Gastrocnemius medialis (tissue), 4 donors: Measurements from ENCODE around the gene ATG14. TPM values are rescaled to one million over a fixed set of nuclear protein-coding genes. Genes with fewer than 3 reads are reported as not detected.

ENCODE experiments used
- ATAC-seq, 2 donors: fragments of 150-250 bp; one replicate each; pipeline ENCODE4 v1.9.1; 2016
- DNase-seq, 2 donors: peaks; one replicate each; pipeline ENCODE4 v3.0.0-alpha.2; 2019
- H3K27ac ChIP-seq, 4 donors: fragments of 200-600 bp; sonication (generic); 1 replicate in 1 of 4; 2 replicates in 3 of 4; pipeline ENCODE4 v1.5.1; 2016 to 2018; ENCODE audit warnings: mild to moderate bottlenecking in 2 of 4, moderate library complexity in 1 of 4
- H3K27me3 ChIP-seq, 3 donors: fragments of 200-600 bp; sonication (generic) in 2 of 3; 1 replicate in 1 of 3; 2 replicates in 2 of 3; pipeline versions ENCODE4 v1.5.1 to v1.6.0; 2016 to 2019; ENCODE audit warnings: mild to moderate bottlenecking in 1 of 3, moderate library complexity in 1 of 3
- H3K36me3 ChIP-seq, 2 donors: fragments of 200-600 bp; sonication (generic) in 1 of 2; one replicate each; pipeline ENCODE4 v1.5.1; 2017 to 2018
- H3K4me1 ChIP-seq, 2 donors: fragments of 200-600 bp; sonication (generic) in 1 of 2; one replicate each; pipeline ENCODE4 v1.5.1; 2016 to 2017; ENCODE audit warnings: mild to moderate bottlenecking in 2 of 2
- H3K4me3 ChIP-seq, 4 donors: fragments of 200-600 bp; sonication (generic) in 3 of 4; 1 replicate in 1 of 4; 2 replicates in 3 of 4; pipeline ENCODE4 v1.5.1; 2016 to 2019; ENCODE audit warnings: mild to moderate bottlenecking in 2 of 4
- H3K9me3 ChIP-seq, 3 donors: fragments of 200-600 bp; sonication (generic) in 2 of 3; 1 replicate in 1 of 3; 2 replicates in 2 of 3; pipeline ENCODE4 v1.5.1; 2016 to 2019
- CTCF ChIP-seq, 5 experiments: fragments of 450-650 bp in 3 of 5; fragments of 200-600 bp in 2 of 5; sonication (generic) in 2 of 5; IDR thresholded peaks in 4 of 5; conservative IDR thresholded peaks in 1 of 5; 1 replicate in 4 of 5; 2 replicates in 1 of 5; pipeline ENCODE4 v1.5.1; 2016 to 2019; ENCODE audit warnings: antibody characterized with exemption in 5 of 5, mild to moderate bottlenecking in 3 of 5, moderate library complexity in 3 of 5
- POLR2A ChIP-seq, 2 donors: fragments of 450-650 bp; IDR thresholded peaks; one replicate each; pipeline ENCODE4 v1.6.1; 2017; ENCODE audit warnings: antibody characterized with exemption in 2 of 2, mild to moderate bottlenecking in 2 of 2, moderate library complexity in 2 of 2
- in situ Hi-C, 4 donors: fragments of 200-750 bp; cut with MboI; loops; one replicate each; pipeline versions ENCODE4 v1.15.0 to v1.8.0; 2017; ENCODE audit warnings: low sequenced_read_pairs in 4 of 4
- intact Hi-C: fragments of 100-400 bp; cut with DNase I; formaldehyde crosslinking; loops from one replicate; pipeline ENCODE4 v1.15.1; 2023; ENCODE audit warnings: low total_unique reads
- total RNA-seq, 4 donors: library from RNA; depleted of rRNA; stranded (reverse); fragments of >200 nt; gene quantifications; one replicate each; pipeline versions ENCODE4 v1.1.0 to v1.2.3, GENCODE V29; 2016

ATG14 gene
- total RNA-seq, 4 donors from 2014 or later, result 12.6 to 20.0 (median 15.6) TPM

- TF ChIP-seq CTCF (IDR thresholded peaks at IDR 0.05 in 4 of 5, conservative IDR thresholded peaks at IDR 0.05 in 1 of 5) (no peak), POLR2A (IDR thresholded peaks at IDR 0.05) (no peak)
- DNase-seq (no peak), ATAC-seq (peak in 1 of 2 donors; percentile 24)
- Histone ChIP-seq H3K9me3 (no peaks in the 10 kb centered on the region), H3K36me3 (no peaks in the 10 kb centered on the region), H3K27ac (peak overlapping the region; percentile 3 to 61 (median 20)), H3K4me1 (peaks cover 67 to 68% of the 10 kb centered on the region in 2 donors), H3K4me3 (no peak overlapping the region), H3K27me3 (no peaks in the 10 kb centered on the region)
- intact Hi-C loops (no loop called here), in situ Hi-C loops (no loop called here)
These were observed 78.7 kb downstream of the ATG14 start for GRCh38 chr14:55332654-55333570.

GRCh38 chr14:55329999-55330710, 81.5 kb downstream of the ATG14 start:
- H3K9me3 ChIP-seq, result no peaks in the 10 kb centered on the region
- intact Hi-C loops (no loop called here), in situ Hi-C loops (no loop called here)
- H3K4me3 ChIP-seq, result no peak overlapping the region
- TF ChIP-seq CTCF (IDR thresholded peaks at IDR 0.05 in 4 of 5, conservative IDR thresholded peaks at IDR 0.05 in 1 of 5), result no peak
- no peak for TF ChIP-seq POLR2A (IDR thresholded peaks at IDR 0.05)
- H3K27ac ChIP-seq, result peak overlapping the region; percentile 7 to 50 (median 29)
- no peaks in the 10 kb centered on the region for H3K27me3 ChIP-seq
- no peaks in the 10 kb centered on the region for H3K36me3 ChIP-seq
- no peak for DNase-seq
- no peak for ATAC-seq
- peaks cover 71 to 88% of the 10 kb centered on the region in 2 donors for H3K4me1 ChIP-seq

DNA sequence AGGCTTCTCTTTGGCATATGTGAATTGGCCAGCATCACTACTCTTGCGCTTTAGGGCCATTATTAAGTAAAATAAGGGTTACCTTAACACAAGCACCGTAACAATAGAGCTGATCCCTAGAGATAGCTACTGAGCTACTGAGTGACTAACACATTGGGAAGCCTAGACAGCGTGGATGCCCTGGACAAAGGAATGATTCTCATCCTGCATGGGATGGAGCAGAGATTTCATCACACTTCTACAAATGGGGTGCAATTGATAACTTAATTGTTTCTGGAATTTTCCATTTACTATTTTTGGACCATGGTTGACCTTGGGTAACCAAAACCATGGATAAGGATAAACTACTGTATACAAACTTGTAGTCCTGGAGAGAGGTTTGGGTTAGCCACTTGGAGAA, 83.3 kb downstream of the ATG14 start:
- Histone ChIP-seq H3K27me3 (no peaks in the 10 kb centered on the region), H3K36me3 (peaks cover 0 to 3% of the 10 kb centered on the region in 2 donors), H3K9me3 (no peaks in the 10 kb centered on the region), H3K4me3 (no peak overlapping the region), H3K4me1 (peaks cover 74 to 76% of the 10 kb centered on the region in 2 donors), H3K27ac (no peak overlapping the region)
- intact Hi-C loops (no loop called here), in situ Hi-C loops (no loop called here)
- DNase-seq, result no peak
- TF ChIP-seq CTCF (IDR thresholded peaks at IDR 0.05 in 4 of 5, conservative IDR thresholded peaks at IDR 0.05 in 1 of 5) (no peak), POLR2A (IDR thresholded peaks at IDR 0.05) (no peak)
- no peak for ATAC-seq

GRCh38 chr14:55327179-55327578, 84.5 kb downstream of the ATG14 start:
- peaks cover 0 to 3% of the 10 kb centered on the region in 2 donors for H3K36me3 ChIP-seq
- peak overlapping the region in 3 of 4 donors; percentile 9 to 29 (median 24) for H3K27ac ChIP-seq
- H3K27me3 ChIP-seq, result no peaks in the 10 kb centered on the region
- intact Hi-C loops, result no loop called here
- no peaks in the 10 kb centered on the region for H3K9me3 ChIP-seq
- DNase-seq, result no peak
- peaks cover 62 to 65% of the 10 kb centered on the region in 2 donors for H3K4me1 ChIP-seq
- in situ Hi-C loops, result no loop called here
- H3K4me3 ChIP-seq, result no peak overlapping the region
- TF ChIP-seq CTCF (IDR thresholded peaks at IDR 0.05 in 4 of 5, conservative IDR thresholded peaks at IDR 0.05 in 1 of 5), result no peak
- no peak for TF ChIP-seq POLR2A (IDR thresholded peaks at IDR 0.05)
- ATAC-seq, result no peak
